ENCODE results near the gene PCDHB14. TPM values are rescaled to one million over a fixed set of nuclear protein-coding genes. Genes with fewer than 3 reads are reported as not detected.

Gene PCDHB14
- total RNA-seq, 4 donors from 2014 or later = 5.4 to 7.5 (median 6.2) TPM

GRCh38 chr5:141250576-141250975 is 27.4 kb downstream of the PCDHB14 start:
- no peak for DNase-seq (ENCODE audit: low spot score in 2 of 2)
- intact Hi-C loops (cut with DNase I; ENCODE audit: low total_unique reads) = no loop called here
- TF ChIP-seq POLR2A (IDR thresholded peaks at IDR 0.05) (no peak), CTCF (IDR thresholded peaks at IDR 0.05) (no peak)
- no peak overlapping the region for H3K4me3 ChIP-seq (ENCODE audit: low read depth, poor library complexity, severe bottlenecking)

- TF ChIP-seq CTCF (IDR thresholded peaks at IDR 0.05) (no peak), POLR2A (IDR thresholded peaks at IDR 0.05) (no peak)
- intact Hi-C loops (cut with DNase I; ENCODE audit: low total_unique reads) = no loop called here
- H3K4me3 ChIP-seq (ENCODE audit: low read depth, poor library complexity, severe bottlenecking) = no peak overlapping the region
- no peak for DNase-seq (ENCODE audit: low spot score in 2 of 2)
Measured at GRCh38 chr5:141258464-141258863, 35.3 kb downstream of the PCDHB14 start.

- DNase-seq (ENCODE audit: low spot score in 2 of 2) = no peak
Measured at GRCh38 chr5:141258948-141259347, 35.8 kb downstream of the PCDHB14 start.

GRCh38 chr5:141260458-141261237 is 37.5 kb downstream of the PCDHB14 start:
- intact Hi-C loops (cut with DNase I; ENCODE audit: low total_unique reads) = no loop called here
- TF ChIP-seq CTCF (IDR thresholded peaks at IDR 0.05) (no peak), POLR2A (IDR thresholded peaks at IDR 0.05) (no peak)
- H3K4me3 ChIP-seq (ENCODE audit: low read depth, poor library complexity, severe bottlenecking) = no peak overlapping the region
- 63 to 71% methylated on average over 5 of the region's 5 CpGs for WGBS, 2 donors
- DNase-seq (ENCODE audit: low spot score in 2 of 2) = no peak

More at GRCh38 chr5:141258948-141259347, 35.8 kb downstream of the PCDHB14 start:
- TF ChIP-seq CTCF (IDR thresholded peaks at IDR 0.05) (no peak), POLR2A (IDR thresholded peaks at IDR 0.05) (no peak)
- H3K4me3 ChIP-seq (ENCODE audit: low read depth, poor library complexity, severe bottlenecking) = no peak overlapping the region
- intact Hi-C loops (cut with DNase I; ENCODE audit: low total_unique reads) = no loop called here

- no peak for TF ChIP-seq CTCF (IDR thresholded peaks at IDR 0.05)
- DNase-seq (ENCODE audit: low spot score in 2 of 2) = no peak
- intact Hi-C loops (cut with DNase I; ENCODE audit: low total_unique reads) = no loop called here
- WGBS, 2 donors = 67 to 72% methylated on average over 1 of the region's 1 CpG
- no peak overlapping the region for H3K4me3 ChIP-seq (ENCODE audit: low read depth, poor library complexity, severe bottlenecking)
Measured at GRCh38 chr5:141261238-141261546, 38.0 kb downstream of the PCDHB14 start.

GRCh38 chr5:141269195-141269594 is 46.1 kb downstream of the PCDHB14 start:
- intact Hi-C loops (cut with DNase I; ENCODE audit: low total_unique reads) = no loop called here
- TF ChIP-seq CTCF (IDR thresholded peaks at IDR 0.05) (no peak), POLR2A (IDR thresholded peaks at IDR 0.05) (no peak)
- WGBS, 2 donors = 96 to 98% methylated on average over 4 of the region's 4 CpGs
- H3K4me3 ChIP-seq (ENCODE audit: low read depth, poor library complexity, severe bottlenecking) = no peak overlapping the region
- DNase-seq (ENCODE audit: low spot score in 2 of 2) = no peak

Measured in lower leg skin (tissue), 4 donors.